ENCODE measurements around the gene GARRE1.

GARRE1 gene

GRCh38 chr19:34299576-34299975, 45.2 kb downstream of the GARRE1 start:
- no peak for DNase-seq

- DNase-seq: no peak
Measured at GRCh38 chr19:34300380-34300779, 46.0 kb downstream of the GARRE1 start.

GRCh38 chr19:34300962-34301361, 46.6 kb downstream of the GARRE1 start:
- DNase-seq: no peak

All from CD4-positive, alpha-beta T cell treated with Interleukin-10 for 1 hour (primary cell).